ENCODE measurements around the gene GPSM3. TPM values are rescaled to one million over a fixed set of nuclear protein-coding genes. Genes with fewer than 3 reads are reported as not detected.

The GPSM3 gene
- total RNA-seq, 1 experiment from 2014 or later: 2.0 TPM

- in situ Hi-C loops (cut with HindIII; ENCODE audit: low pct_unique_long_range_greater_than_20kb, low sequenced_read_pairs): no loop called here
- POLR2A ChIA-PET: no interaction called here
- H3K4me3 ChIP-seq (ENCODE audit: low read depth in 2 of 2, low read length in 2 of 2): no peak within 1 kb of the TSS
These were observed 31.1 kb upstream of the GPSM3 start, which contains the start of gene NOTCH4 for GRCh38 chr6:32223258-32224235. TSS of gene NOTCH4 (minus strand) at chr6:32224067. CDS start at chr6:32223928, 139 bp downstream.

GRCh38 chr6:32222333-32223230 lies 30.1 kb upstream of the GPSM3 start:
- POLR2A ChIA-PET: no interaction called here
- in situ Hi-C loops (cut with HindIII; ENCODE audit: low pct_unique_long_range_greater_than_20kb, low sequenced_read_pairs): no loop called here
- H3K36me3 ChIP-seq (ENCODE audit: control insufficient read depth, insufficient read depth, low read length): no peaks in the 10 kb centered on the region

More at GRCh38 chr6:32223258-32224235, 31.1 kb upstream of the GPSM3 start, which contains the start of gene NOTCH4:
- BruUV-seq (replicated peaks): no TSS peak
- ATAC-seq: no peak
- TF ChIP-seq POLR2AphosphoS5 (IDR thresholded peaks at IDR 0.05; ENCODE audit: low read depth, low read length): no peak
- TF ChIP-seq TCF7L2 (IDR thresholded peaks at IDR 0.05; ENCODE audit: low read depth, low read length): no peak
- TF ChIP-seq, protein P1, sequence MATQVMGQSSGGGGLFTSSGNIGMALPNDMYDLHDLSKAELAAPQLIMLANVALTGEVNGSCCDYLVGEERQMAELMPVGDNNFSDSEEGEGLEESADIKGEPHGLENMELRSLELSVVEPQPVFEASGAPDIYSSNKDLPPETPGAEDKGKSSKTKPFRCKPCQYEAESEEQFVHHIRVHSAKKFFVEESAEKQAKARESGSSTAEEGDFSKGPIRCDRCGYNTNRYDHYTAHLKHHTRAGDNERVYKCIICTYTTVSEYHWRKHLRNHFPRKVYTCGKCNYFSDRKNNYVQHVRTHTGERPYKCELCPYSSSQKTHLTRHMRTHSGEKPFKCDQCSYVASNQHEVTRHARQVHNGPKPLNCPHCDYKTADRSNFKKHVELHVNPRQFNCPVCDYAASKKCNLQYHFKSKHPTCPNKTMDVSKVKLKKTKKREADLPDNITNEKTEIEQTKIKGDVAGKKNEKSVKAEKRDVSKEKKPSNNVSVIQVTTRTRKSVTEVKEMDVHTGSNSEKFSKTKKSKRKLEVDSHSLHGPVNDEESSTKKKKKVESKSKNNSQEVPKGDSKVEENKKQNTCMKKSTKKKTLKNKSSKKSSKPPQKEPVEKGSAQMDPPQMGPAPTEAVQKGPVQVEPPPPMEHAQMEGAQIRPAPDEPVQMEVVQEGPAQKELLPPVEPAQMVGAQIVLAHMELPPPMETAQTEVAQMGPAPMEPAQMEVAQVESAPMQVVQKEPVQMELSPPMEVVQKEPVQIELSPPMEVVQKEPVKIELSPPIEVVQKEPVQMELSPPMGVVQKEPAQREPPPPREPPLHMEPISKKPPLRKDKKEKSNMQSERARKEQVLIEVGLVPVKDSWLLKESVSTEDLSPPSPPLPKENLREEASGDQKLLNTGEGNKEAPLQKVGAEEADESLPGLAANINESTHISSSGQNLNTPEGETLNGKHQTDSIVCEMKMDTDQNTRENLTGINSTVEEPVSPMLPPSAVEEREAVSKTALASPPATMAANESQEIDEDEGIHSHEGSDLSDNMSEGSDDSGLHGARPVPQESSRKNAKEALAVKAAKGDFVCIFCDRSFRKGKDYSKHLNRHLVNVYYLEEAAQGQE (IDR thresholded peaks at IDR 0.05; ENCODE audit: insufficient read depth in 1 of 2, low read depth in 2 of 2, low read length in 1 of 2): no peak
- TF ChIP-seq SIN3A (IDR thresholded peaks at IDR 0.05; ENCODE audit: borderline replicate concordance, insufficient read depth, low read depth, low read length): no peak
- TF ChIP-seq, protein P2, sequence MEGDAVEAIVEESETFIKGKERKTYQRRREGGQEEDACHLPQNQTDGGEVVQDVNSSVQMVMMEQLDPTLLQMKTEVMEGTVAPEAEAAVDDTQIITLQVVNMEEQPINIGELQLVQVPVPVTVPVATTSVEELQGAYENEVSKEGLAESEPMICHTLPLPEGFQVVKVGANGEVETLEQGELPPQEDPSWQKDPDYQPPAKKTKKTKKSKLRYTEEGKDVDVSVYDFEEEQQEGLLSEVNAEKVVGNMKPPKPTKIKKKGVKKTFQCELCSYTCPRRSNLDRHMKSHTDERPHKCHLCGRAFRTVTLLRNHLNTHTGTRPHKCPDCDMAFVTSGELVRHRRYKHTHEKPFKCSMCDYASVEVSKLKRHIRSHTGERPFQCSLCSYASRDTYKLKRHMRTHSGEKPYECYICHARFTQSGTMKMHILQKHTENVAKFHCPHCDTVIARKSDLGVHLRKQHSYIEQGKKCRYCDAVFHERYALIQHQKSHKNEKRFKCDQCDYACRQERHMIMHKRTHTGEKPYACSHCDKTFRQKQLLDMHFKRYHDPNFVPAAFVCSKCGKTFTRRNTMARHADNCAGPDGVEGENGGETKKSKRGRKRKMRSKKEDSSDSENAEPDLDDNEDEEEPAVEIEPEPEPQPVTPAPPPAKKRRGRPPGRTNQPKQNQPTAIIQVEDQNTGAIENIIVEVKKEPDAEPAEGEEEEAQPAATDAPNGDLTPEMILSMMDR (IDR thresholded peaks at IDR 0.05): no peak
- no peaks in the 10 kb centered on the region for H3K36me3 ChIP-seq (ENCODE audit: control insufficient read depth, insufficient read depth, low read length)
- H3K9me3 ChIP-seq (ENCODE audit: control insufficient read depth, insufficient read depth, low read depth, low read length): no peaks in the 10 kb centered on the region
- H3K27me3 ChIP-seq (ENCODE audit: control insufficient read depth, insufficient read depth, low read length): no peaks in the 10 kb centered on the region
- DNase-seq (ENCODE audit: low read depth, low spot score): no peak
- CTCF ChIA-PET: no interaction called here
- no peaks in the 10 kb centered on the region for H3K4me1 ChIP-seq (ENCODE audit: control insufficient read depth, insufficient read depth, low read length)
- no peak within 1 kb of the TSS for H3K27ac ChIP-seq (ENCODE audit: low read length)
- intact Hi-C loops (cut with micrococcal nuclease; ENCODE audit: unreplicated experiment): no loop called here

More at GRCh38 chr6:32222333-32223230, 30.1 kb upstream of the GPSM3 start:
- no peak for DNase-seq (ENCODE audit: low read depth, low spot score)
- BruUV-seq (replicated peaks): no TSS peak
- Histone ChIP-seq H3K27me3 (ENCODE audit: control insufficient read depth, insufficient read depth, low read length) (no peaks in the 10 kb centered on the region), H3K4me1 (ENCODE audit: control insufficient read depth, insufficient read depth, low read length) (no peaks in the 10 kb centered on the region), H3K27ac (ENCODE audit: low read length) (no peak overlapping the region), H3K4me3 (ENCODE audit: low read depth in 2 of 2, low read length in 2 of 2) (no peak overlapping the region), H3K9me3 (ENCODE audit: control insufficient read depth, insufficient read depth, low read depth, low read length) (no peaks in the 10 kb centered on the region)
- no peak for ATAC-seq
- CTCF ChIA-PET: no interaction called here
- TF ChIP-seq POLR2AphosphoS5 (IDR thresholded peaks at IDR 0.05; ENCODE audit: low read depth, low read length) (no peak), TCF7L2 (IDR thresholded peaks at IDR 0.05; ENCODE audit: low read depth, low read length) (no peak), SIN3A (IDR thresholded peaks at IDR 0.05; ENCODE audit: borderline replicate concordance, insufficient read depth, low read depth, low read length) (no peak)
- TF ChIP-seq, protein P1 (IDR thresholded peaks at IDR 0.05; ENCODE audit: insufficient read depth in 1 of 2, low read depth in 2 of 2, low read length in 1 of 2): no peak
- TF ChIP-seq, protein P2 (IDR thresholded peaks at IDR 0.05): no peak
- intact Hi-C loops (cut with micrococcal nuclease; ENCODE audit: unreplicated experiment): no loop called here

Measured in Panc1 (cell line).